GM23338 (cell line): Measurements from ENCODE around the gene SVOPL.

Experiments used
- CREB1 ChIP-seq: fragments of 250-450 bp; sonication (Bioruptor Pico); IDR thresholded peaks from 2 replicates; pipeline ENCODE4 v1.5.0; 2020; ENCODE audit warnings: low read depth, mild to moderate bottlenecking, moderate library complexity
- EZH2 ChIP-seq: fragments of 200-600 bp; sonication (generic); IDR thresholded peaks from one replicate; pipeline ENCODE4 v1.8.0; 2017; ENCODE audit warnings: antibody characterized with exemption, mild to moderate bottlenecking, low read depth; ENCODE audit not compliant: unreplicated experiment
- EZH2phosphoT487 ChIP-seq: fragments of 200-600 bp; sonication (generic); IDR thresholded peaks from one replicate; pipeline ENCODE4 v1.8.1; 2018; ENCODE audit warnings: antibody characterized with exemption; ENCODE audit not compliant: unreplicated experiment
- JUNB ChIP-seq: IDR thresholded peaks from one replicate; pipeline ENCODE4 v1.6.1; 2016; ENCODE audit warnings: antibody characterized with exemption; ENCODE audit not compliant: unreplicated experiment
- POLR2AphosphoS5 ChIP-seq: IDR thresholded peaks from 2 replicates; pipeline ENCODE4 v1.6.1; 2016; ENCODE audit warnings: antibody characterized with exemption, low read depth
- STAT1 ChIP-seq: IDR thresholded peaks from one replicate; pipeline ENCODE4 v1.6.1; 2016; ENCODE audit warnings: antibody characterized with exemption; ENCODE audit not compliant: unreplicated experiment
- ZNF462 ChIP-seq: fragments of 250-450 bp; sonication (Bioruptor Pico); IDR thresholded peaks from 2 replicates; pipeline ENCODE4 v1.5.0; 2020; ENCODE audit warnings: mild to moderate bottlenecking, moderate library complexity
- TF ChIP-seq, protein P1 (sequence below), 2 experiments: fragments of 200-600 bp in 1 of 2; sonication (generic) in 1 of 2; conservative IDR thresholded peaks; 2 replicates each; pipeline versions ENCODE4 v1.5.1 to v1.6.1; 2016 to 2017; ENCODE audit warnings: antibody characterized with exemption in 2 of 2, low read depth in 2 of 2, mild to moderate bottlenecking in 2 of 2, moderate library complexity in 1 of 2
- TF ChIP-seq, protein P2 (sequence below): IDR thresholded peaks from one replicate; pipeline ENCODE4 v1.6.1; 2018; ENCODE audit warnings: antibody characterized with exemption; ENCODE audit not compliant: unreplicated experiment
- TF ChIP-seq, protein P3 (sequence below): IDR thresholded peaks from 2 replicates; pipeline ENCODE4 v1.6.1; 2016; ENCODE audit warnings: antibody characterized with exemption

DNA sequence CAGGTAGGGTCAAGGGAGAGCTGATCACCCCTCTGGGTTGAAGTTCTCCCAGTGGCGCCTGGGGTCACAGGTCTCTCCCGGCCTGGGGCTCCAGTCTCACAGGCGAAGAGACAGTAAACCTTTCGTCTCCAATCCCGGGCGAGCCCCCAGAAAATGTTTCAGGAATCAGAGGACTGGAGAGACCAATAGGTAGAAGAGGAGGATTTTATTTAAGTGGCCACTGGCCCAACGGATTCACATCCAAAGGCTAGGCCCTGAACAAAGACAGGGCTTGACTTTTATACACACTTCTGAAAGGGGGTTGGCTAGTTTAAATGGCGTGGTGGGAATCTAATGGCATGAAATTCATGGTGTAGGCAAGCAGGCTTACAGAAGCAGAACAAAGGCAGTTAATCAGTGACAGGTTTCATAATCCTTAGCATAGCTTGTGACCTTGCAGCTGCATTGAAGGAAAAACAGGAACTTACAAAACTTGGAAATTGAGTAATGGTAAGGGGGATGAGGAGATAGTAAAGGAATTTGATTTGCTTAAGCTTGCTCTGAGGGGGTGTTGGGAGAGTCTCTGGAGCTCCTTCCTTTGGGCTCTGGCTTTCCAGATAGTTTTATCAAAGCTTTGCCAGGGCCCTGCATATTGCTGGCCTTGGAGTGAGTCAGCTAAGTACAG is 135.6 kb downstream of the SVOPL start:
- TF ChIP-seq, protein P1, sequence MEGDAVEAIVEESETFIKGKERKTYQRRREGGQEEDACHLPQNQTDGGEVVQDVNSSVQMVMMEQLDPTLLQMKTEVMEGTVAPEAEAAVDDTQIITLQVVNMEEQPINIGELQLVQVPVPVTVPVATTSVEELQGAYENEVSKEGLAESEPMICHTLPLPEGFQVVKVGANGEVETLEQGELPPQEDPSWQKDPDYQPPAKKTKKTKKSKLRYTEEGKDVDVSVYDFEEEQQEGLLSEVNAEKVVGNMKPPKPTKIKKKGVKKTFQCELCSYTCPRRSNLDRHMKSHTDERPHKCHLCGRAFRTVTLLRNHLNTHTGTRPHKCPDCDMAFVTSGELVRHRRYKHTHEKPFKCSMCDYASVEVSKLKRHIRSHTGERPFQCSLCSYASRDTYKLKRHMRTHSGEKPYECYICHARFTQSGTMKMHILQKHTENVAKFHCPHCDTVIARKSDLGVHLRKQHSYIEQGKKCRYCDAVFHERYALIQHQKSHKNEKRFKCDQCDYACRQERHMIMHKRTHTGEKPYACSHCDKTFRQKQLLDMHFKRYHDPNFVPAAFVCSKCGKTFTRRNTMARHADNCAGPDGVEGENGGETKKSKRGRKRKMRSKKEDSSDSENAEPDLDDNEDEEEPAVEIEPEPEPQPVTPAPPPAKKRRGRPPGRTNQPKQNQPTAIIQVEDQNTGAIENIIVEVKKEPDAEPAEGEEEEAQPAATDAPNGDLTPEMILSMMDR (conservative IDR thresholded peaks at IDR 0.05; ENCODE audit: low read depth in 2 of 2): no peak
- no peak for TF ChIP-seq ZNF462 (CRISPR knock-in tag)
- no peak for TF ChIP-seq STAT1
- TF ChIP-seq EZH2phosphoT487: no peak
- TF ChIP-seq, protein P2, sequence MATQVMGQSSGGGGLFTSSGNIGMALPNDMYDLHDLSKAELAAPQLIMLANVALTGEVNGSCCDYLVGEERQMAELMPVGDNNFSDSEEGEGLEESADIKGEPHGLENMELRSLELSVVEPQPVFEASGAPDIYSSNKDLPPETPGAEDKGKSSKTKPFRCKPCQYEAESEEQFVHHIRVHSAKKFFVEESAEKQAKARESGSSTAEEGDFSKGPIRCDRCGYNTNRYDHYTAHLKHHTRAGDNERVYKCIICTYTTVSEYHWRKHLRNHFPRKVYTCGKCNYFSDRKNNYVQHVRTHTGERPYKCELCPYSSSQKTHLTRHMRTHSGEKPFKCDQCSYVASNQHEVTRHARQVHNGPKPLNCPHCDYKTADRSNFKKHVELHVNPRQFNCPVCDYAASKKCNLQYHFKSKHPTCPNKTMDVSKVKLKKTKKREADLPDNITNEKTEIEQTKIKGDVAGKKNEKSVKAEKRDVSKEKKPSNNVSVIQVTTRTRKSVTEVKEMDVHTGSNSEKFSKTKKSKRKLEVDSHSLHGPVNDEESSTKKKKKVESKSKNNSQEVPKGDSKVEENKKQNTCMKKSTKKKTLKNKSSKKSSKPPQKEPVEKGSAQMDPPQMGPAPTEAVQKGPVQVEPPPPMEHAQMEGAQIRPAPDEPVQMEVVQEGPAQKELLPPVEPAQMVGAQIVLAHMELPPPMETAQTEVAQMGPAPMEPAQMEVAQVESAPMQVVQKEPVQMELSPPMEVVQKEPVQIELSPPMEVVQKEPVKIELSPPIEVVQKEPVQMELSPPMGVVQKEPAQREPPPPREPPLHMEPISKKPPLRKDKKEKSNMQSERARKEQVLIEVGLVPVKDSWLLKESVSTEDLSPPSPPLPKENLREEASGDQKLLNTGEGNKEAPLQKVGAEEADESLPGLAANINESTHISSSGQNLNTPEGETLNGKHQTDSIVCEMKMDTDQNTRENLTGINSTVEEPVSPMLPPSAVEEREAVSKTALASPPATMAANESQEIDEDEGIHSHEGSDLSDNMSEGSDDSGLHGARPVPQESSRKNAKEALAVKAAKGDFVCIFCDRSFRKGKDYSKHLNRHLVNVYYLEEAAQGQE: no peak
- TF ChIP-seq, protein P3, sequence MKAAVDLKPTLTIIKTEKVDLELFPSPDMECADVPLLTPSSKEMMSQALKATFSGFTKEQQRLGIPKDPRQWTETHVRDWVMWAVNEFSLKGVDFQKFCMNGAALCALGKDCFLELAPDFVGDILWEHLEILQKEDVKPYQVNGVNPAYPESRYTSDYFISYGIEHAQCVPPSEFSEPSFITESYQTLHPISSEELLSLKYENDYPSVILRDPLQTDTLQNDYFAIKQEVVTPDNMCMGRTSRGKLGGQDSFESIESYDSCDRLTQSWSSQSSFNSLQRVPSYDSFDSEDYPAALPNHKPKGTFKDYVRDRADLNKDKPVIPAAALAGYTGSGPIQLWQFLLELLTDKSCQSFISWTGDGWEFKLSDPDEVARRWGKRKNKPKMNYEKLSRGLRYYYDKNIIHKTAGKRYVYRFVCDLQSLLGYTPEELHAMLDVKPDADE: no peak
- no peak for TF ChIP-seq EZH2
- no peak for TF ChIP-seq POLR2AphosphoS5
- TF ChIP-seq JUNB: no peak
- no peak for TF ChIP-seq CREB1 (CRISPR knock-in tag)
